ENCODE data around the gene FNDC8.
"Not testable (repeated sequence)": the region's sequence is repeated elsewhere in the genome, so short reads cannot be mapped to it uniquely, and the experiment has no call there.

Gene FNDC8

GRCh38 chr17:35094902-35095301 lies 26.5 kb upstream of the FNDC8 start:
- no peak for DNase-seq (ENCODE audit: extremely low read depth in 1 of 2, low read depth in 1 of 2)

GRCh38 chr17:35095741-35096140 lies 25.7 kb upstream of the FNDC8 start:
- no peak for DNase-seq (ENCODE audit: extremely low read depth in 1 of 2, low read depth in 1 of 2)

- DNase-seq (ENCODE audit: extremely low read depth in 1 of 2, low read depth in 1 of 2): no peak
Observed at GRCh38 chr17:35097776-35098175, 23.6 kb upstream of the FNDC8 start.

GRCh38 chr17:35099908-35100307 lies 21.5 kb upstream of the FNDC8 start:
- DNase-seq (ENCODE audit: extremely low read depth in 1 of 2, low read depth in 1 of 2): no peak

- DNase-seq (ENCODE audit: extremely low read depth in 1 of 2, low read depth in 1 of 2): no peak
Observed at GRCh38 chr17:35101036-35101435, 20.4 kb upstream of the FNDC8 start.

GRCh38 chr17:35101725-35102124 lies 19.7 kb upstream of the FNDC8 start:
- DNase-seq (ENCODE audit: extremely low read depth in 1 of 2, low read depth in 1 of 2): no peak

GRCh38 chr17:35103271-35103670 lies 18.1 kb upstream of the FNDC8 start:
- DNase-seq (ENCODE audit: extremely low read depth in 1 of 2, low read depth in 1 of 2): no peak

- DNase-seq (ENCODE audit: extremely low read depth in 1 of 2, low read depth in 1 of 2): no peak
Observed at GRCh38 chr17:35104844-35105450, 16.5 kb upstream of the FNDC8 start.

- DNase-seq (ENCODE audit: extremely low read depth in 1 of 2, low read depth in 1 of 2): not testable (repeated sequence)
Observed at GRCh38 chr17:35110791-35111190, 10.6 kb upstream of the FNDC8 start.

- DNase-seq (ENCODE audit: extremely low read depth in 1 of 2, low read depth in 1 of 2): no peak
Observed at GRCh38 chr17:35116845-35117244, 4.6 kb upstream of the FNDC8 start.

GRCh38 chr17:35117984-35118383 lies 3.4 kb upstream of the FNDC8 start:
- no peak for DNase-seq (ENCODE audit: extremely low read depth in 1 of 2, low read depth in 1 of 2)

GRCh38 chr17:35119370-35120165 lies 1.8 kb upstream of the FNDC8 start, which contains the start of gene RAD51D:
Gene RAD51D, minus strand, starts transcription at chr17:35119860. Its CDS starts 247 bp downstream, at chr17:35119613.
- DNase-seq (ENCODE audit: extremely low read depth in 1 of 2, low read depth in 1 of 2): peak; percentile 61 to 63

GRCh38 chr17:35127751-35128514 lies 6.5 kb downstream of the FNDC8 start:
- DNase-seq (ENCODE audit: extremely low read depth in 1 of 2, low read depth in 1 of 2): no peak

GRCh38 chr17:35129154-35129972 lies 7.9 kb downstream of the FNDC8 start:
- DNase-seq (ENCODE audit: extremely low read depth in 1 of 2, low read depth in 1 of 2): no peak

GRCh38 chr17:35129973-35130351 lies 8.5 kb downstream of the FNDC8 start:
- DNase-seq (ENCODE audit: extremely low read depth in 1 of 2, low read depth in 1 of 2): no peak

- no peak for DNase-seq (ENCODE audit: extremely low read depth in 1 of 2, low read depth in 1 of 2)
Observed at GRCh38 chr17:35130392-35130791, 9.0 kb downstream of the FNDC8 start.

GRCh38 chr17:35132099-35132498 lies 10.7 kb downstream of the FNDC8 start:
- DNase-seq (ENCODE audit: extremely low read depth in 1 of 2, low read depth in 1 of 2): no peak

- DNase-seq (ENCODE audit: extremely low read depth in 1 of 2, low read depth in 1 of 2): no peak
Observed at GRCh38 chr17:35132816-35133550, 11.6 kb downstream of the FNDC8 start.

- DNase-seq (ENCODE audit: extremely low read depth in 1 of 2, low read depth in 1 of 2): no peak
Observed at GRCh38 chr17:35135322-35135721, 13.9 kb downstream of the FNDC8 start.

GRCh38 chr17:35138218-35138617 lies 16.8 kb downstream of the FNDC8 start:
- no peak for DNase-seq (ENCODE audit: extremely low read depth in 1 of 2, low read depth in 1 of 2)

All from stimulated activated CD8-positive, alpha-beta memory T cell treated with anti-CD3 and anti-CD28 coated beads, Interleukin-7, amount 100 ng/mL, for 48 hours (primary cell).